Activated CD4-positive, alpha-beta T cell treated with anti-CD3 and anti-CD28 coated beads, Interleukin-2, amount 50 U/mL, for 24 hours (primary cell): ENCODE measurements around the gene INS.

Source experiments
- DNase-seq, 2 donors: peaks; one replicate each; pipeline ENCODE4 v3.0.0-alpha.2; 2020; ENCODE audit warnings: low read depth in 1 of 2, low spot score in 1 of 2

INS gene

GRCh38 chr11:2160736-2161259, at the start of gene INS:
Gene INS, minus strand, starts transcription at chr11:2161209. Its CDS starts 238 bp downstream, at chr11:2160971.
- no peak for DNase-seq

DNA sequence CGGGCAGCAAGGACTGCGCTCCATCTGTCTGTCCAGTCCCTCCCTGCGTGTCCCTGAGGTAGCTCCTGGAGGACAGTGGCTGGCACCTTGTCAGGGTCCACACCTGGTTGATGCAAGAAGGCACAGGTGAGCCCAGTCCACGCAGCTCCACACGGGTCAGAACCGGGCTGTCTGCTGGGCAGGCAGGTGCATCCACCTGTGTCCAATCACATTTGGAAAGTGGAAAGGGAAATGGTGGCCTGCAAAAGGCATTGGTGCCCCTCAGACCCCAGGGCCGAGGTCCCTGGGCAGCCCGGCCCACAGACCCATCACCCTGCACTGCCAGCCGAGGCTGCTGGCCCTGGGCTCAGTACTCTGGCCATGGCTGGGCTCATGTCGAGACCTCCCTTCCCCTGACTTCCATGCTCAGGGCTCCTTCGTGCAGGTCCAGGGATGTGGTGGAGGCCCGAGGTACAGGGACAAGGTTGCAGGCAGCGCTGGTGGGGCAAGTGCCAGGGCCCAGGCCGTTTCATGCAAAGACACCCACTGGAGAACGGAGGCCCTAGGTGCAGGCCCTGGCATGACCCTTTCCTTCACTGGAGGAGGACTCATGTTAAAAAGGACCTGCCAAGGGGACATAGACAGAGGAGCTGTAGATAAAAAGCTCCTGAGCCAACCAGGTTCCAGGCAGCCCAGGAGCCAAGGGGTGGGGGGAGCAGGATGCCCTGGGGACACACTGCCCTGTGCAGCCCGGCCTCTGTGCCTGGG, 49.5 kb upstream of the INS start:
- no peak for DNase-seq

DNA sequence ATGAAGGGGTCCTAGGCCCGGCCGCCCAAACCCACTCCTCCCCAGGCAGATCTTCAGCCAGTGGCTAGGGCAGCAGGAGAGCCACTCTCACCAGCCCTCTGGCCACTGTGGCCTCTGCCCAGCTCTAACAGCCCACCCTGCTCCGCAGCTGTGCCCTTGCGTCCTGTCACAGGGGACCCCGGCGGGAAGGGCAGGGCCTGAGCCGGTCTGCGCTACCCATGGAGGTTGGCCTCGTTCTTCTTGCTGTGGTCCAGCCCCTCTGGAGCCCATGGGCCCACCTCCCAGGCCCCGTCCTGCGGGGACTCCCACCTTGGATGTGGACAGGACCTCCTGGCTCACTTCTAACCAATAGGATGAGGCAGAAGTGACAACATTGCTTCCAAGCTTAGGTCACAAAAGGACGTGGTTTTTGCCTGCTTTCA, 48.9 kb upstream of the INS start:
- DNase-seq, result no peak

GRCh38 chr11:2209370-2209801, 48.4 kb upstream of the INS start:
- no peak for DNase-seq

DNA sequence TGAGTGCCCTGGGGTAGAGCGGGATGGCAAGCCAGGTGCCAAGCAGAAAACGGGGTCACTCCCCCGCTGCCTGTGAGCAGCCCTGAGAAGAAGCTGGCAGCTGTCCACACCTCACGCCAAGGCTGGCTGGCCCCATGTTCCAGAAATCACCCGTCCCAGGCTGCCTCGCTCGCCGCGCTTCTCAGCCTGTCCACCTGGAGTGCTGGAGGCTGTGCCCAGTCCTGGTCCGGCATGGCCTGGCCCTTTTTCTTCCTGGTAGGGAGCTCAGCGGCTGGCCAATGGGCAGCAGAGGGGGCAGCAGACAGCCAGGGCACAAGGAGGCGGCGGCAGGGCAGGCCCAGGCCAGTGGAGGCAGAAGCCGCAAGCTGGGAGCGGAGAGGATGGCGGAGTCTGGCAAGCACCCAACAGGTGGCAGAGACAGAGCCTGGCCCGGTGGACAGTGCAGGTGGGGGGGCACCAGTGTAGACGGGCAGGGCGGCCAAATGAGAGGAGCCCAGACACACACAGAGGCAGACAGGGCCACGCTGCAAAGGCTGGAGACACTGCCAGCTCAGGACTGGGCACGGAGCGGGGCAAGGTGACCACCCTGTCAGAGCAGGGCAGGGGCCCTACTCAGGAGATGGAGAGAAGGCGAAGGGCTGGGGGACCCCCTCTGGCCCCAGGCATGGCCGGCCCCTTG, 47.8 kb upstream of the INS start:
- DNase-seq, result no peak

DNA sequence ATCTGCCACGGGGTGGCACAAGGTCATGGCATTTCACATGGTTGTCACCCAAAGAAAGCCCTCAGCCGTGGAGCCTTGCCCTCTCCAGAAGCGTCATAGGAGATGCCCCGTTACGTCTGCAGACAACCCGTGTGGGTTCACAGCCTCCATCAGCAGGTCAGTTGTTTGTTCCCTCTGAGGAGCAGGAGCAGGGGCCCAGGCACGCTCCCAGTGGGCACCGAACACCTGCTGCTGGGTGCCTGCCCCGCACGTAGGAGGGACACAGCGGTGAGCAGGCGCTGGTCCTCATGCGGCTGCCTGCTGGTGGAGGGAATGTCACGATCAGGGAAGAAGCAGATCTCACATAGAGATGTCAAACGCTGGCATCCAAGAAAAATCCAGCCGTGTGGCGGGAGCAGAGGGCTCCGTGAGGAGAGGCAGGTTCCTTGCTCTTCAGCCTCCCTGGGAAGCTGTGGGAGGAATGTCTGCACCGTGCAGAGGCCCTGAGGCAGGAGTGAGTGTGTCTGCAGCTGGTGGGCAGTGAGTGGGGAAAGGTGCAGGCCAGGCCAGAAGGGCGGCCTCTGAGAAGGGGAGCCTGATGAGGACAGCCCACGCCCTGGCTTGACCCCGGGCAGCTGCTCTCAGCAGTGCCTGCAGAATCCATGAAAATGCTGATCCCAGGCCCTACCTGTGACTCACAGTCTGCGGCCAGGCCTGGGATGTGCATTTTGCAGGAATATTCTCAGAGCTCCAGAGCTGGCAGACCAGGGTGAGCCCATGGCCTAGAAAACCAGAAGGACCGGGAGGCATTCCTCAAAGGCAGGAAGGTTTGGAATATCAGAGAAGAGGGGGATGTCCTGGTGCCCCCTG, 47.0 kb upstream of the INS start:
- DNase-seq, result no peak

GRCh38 chr11:2207212-2207611, 46.2 kb upstream of the INS start:
- DNase-seq, result no peak

GRCh38 chr11:2205981-2206690, 45.1 kb upstream of the INS start:
- DNase-seq, result no peak

DNA sequence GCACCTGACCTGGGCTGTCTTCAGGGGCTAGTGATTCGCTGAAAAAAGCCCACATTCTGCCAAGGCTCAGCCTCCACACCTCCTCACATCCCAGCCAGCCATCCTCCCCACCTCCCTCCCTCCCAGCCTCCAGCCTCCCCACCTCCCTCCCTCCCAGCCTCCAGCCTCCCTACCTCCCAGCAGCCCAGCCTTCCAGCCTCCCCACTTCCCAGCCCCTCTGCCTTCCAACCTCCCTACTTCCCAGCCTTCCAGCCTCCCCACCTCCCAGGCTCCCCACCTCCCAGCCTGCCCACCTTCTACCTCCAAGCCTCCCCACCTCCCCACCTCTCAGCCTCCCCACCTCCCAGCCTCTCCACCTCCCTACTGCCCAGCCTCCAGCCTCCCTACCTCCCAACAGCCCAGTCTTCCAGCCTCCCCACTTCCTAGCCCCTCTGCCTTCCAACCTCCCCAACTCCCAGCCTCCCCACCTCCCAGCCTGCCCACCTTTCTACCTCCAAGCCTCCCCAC, 44.3 kb upstream of the INS start:
- no peak for DNase-seq

DNA sequence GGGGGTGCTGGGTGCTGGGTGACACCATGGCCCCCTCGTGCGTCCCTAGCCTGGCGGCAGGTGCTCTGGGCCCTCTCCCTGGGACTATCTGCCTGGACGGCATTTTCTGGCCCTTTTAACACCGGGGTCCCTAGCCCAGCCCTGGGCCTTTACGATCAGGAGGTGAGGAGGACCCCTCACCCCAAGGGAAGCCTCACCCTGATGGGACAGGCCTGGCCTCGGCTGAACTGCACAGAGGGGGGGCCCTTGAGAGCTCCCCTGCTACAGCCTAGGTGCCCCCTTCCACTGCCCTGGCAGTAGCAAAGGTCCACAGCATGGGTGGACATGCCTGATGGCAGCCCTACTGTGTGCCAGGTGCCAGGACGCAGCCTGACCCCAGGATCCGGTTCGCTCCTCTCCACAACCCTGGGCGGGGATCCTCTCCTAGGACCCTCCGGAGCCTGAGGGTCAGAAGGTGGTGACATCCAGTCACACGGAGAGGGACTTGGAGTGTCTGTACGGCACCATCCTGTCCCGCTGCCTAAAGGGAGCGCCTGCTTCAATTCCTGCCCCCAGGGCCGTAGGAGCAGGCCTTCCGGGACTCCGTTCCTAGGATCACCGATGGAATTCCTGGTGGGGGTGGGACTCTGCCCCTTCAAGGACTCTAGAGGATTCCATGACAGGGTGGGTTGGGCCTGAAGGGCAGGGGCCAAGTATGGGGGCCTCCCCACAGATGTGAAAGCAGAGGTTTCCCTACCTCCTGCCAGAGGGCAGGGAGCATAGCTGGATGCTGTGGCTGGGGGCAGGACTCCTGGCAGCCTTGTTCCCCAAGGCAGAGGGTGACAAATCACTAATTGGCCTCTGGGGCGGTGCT, 43.6 kb upstream of the INS start:
- DNase-seq, result no peak

- no peak for DNase-seq
Measured at GRCh38 chr11:2203440-2204259, 42.6 kb upstream of the INS start.

DNA sequence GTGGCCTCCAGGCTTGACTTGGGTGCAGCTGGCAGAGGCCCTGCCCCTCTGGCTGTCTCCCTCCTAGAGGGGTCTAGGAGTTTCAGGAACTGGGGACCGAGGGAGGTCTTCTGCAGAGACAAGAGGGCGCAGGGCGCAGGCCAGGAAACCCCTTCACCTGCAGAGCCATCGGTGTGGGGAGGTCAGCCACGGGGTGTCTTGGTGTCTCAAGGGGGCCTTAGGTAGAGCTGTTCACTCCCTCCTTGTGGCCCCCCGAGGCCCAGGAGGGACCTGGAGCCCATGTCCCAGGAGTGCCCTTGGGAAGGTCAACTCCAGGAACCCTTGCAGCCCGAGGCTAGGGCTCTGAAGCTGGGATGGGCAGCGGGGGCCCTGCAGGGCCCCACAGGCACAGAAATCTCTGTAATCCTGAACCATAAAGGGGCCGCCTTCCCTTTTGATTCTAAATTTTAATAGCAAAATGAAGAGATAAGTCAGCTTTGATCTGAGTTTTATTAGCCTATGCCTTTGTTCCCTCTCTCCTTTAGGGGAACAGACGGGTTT, 42.0 kb upstream of the INS start:
- no peak for DNase-seq

- DNase-seq, result no peak
Measured at GRCh38 chr11:2202071-2202899, 41.3 kb upstream of the INS start.

DNA sequence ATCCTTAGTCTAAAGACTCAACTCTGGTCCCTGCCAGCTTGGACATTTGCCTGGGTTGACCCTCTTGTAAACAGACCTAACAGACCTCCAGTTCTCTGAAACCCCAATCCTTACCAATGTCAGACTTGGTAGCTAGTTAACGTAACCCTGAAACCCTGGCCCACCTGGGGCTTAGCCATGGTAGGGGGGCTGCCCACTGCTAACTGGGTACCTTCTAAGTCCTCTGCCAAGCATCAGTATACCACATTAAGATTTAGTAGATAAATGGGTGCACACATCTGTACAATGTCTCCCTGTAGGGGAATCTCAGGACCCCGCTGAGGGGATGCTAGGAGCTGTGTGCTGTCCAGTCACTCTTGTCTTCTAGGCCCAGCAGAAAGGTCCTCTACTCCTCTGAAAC, 40.5 kb upstream of the INS start:
- no peak for DNase-seq

- DNase-seq, result no peak
Measured at GRCh38 chr11:2200957-2201519, 40.0 kb upstream of the INS start.

DNA sequence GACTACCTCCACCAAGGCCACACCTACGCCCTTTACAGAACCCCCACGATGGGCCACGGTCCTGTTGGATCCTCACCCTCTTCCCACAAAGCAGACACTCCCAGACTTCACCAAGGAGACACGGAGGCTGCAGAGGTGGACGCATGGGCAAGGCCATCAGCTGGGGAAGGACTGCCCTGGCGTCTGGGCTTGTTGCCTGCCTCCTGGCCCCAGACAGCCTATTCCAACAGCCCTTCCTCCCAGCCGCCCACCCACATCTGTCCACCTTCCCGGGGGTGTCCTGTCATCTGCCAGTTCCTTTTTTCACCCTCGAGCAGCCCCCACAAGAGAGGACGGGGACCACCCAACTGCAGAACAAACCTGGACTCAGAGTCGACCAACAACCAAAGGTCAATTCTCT, 39.5 kb upstream of the INS start:
- no peak for DNase-seq
